Activated CD8-positive, alpha-beta memory T cell treated with anti-CD3 and anti-CD28 coated beads, Interleukin-2, amount 10 ng/mL, durations not matched to agents 7 days and 5 days (primary cell): Measurements from ENCODE around the gene KIRREL3. TPM values are rescaled to one million over a fixed set of nuclear protein-coding genes. Genes with fewer than 3 reads are reported as not detected.

Experiments used
- ATAC-seq: fragments of 150-1000 bp; cut with Tn5 transposase; one replicate; pipeline ENCODE4 v1.10.0; 2021; ENCODE audit warnings: moderate library complexity
- CTCF ChIA-PET: fragments of 350-600 bp; sonication (Branson Sonifier 250); formaldehyde crosslinking; loops from one replicate; lab custom pipeline; 2021; ENCODE audit warnings: antibody characterized with exemption; lab: Charles Lee
- DNase-seq: peaks from one replicate; pipeline ENCODE4 v3.0.0-alpha.2; 2020
- H3K27ac Mint-ChIP-seq: one replicate; pipeline ENCODE4 v1.8.0; 2021; ENCODE audit warnings: mild to moderate bottlenecking, mixed read lengths
- H3K27me3 Mint-ChIP-seq: one replicate; pipeline ENCODE4 v1.8.0; 2021; ENCODE audit warnings: mixed read lengths
- H3K36me3 Mint-ChIP-seq: one replicate; pipeline ENCODE4 v1.8.0; 2021; ENCODE audit warnings: mild to moderate bottlenecking, mixed read lengths
- H3K4me1 Mint-ChIP-seq: one replicate; pipeline ENCODE4 v1.8.0; 2021; ENCODE audit warnings: mixed read lengths
- H3K4me3 Mint-ChIP-seq: one replicate; pipeline ENCODE4 v1.8.0; 2021; ENCODE audit warnings: mild to moderate bottlenecking, moderate library complexity, mixed read lengths
- H3K9me3 Mint-ChIP-seq: one replicate; pipeline ENCODE4 v1.8.0; 2022; ENCODE audit warnings: low read depth, mixed read lengths
- total RNA-seq, 2 experiments: library from RNA; stranded (reverse); gene quantifications; one replicate each; pipeline ENCODE4 v1.2.3, GENCODE V29; 2021

Gene KIRREL3
- total RNA-seq, 2 experiments from 2014 or later = not detected

DNA sequence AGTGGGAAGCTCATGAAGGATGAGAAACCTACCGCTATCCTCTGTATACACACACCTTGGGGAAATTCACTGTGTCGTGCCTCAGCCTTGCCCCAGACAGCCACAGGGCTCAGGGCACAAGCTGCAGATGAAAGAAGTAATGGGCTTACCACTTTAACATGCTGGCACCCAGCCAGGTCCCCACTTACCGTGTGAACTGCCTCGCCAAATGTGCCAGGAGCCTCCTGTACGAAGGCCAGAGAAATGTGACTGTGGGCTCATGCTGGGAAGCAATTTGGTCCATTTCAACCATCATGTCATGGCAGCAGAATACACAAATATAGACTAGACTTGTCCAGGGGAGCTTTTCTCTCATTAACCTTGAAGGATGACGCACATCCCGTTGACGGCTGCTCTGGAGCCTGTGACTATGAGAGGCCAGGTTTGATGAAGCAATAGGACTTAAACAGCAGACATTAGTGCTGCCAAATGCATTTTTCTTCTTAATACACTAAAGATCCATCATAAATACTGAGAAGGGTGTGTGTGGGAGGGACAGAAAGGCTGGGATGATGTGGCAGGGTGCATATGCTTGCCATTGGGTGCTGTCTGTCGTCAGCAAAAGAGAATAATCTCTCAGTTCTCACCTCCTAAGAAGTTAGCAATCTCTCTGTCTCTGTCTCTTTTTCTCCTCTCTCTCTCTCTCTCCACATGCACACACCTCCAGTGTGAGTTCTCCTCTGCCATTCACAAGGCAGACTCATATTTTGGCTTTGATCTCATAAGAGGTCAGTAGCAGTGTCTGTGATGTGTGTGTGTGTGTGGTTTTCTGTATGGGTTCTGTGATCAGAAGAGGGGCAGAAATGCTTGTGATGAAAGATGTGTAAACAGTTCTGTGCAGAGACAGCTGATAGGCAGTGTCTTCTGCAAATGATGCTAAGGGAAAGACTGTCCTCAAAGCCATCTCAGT lies 142.4 kb downstream of the KIRREL3 start:
- no peak overlapping the region for H3K27ac Mint-ChIP-seq
- peaks cover 2% of the 10 kb centered on the region for H3K27me3 Mint-ChIP-seq
- H3K9me3 Mint-ChIP-seq = no peaks in the 10 kb centered on the region
- H3K36me3 Mint-ChIP-seq = no peaks in the 10 kb centered on the region
- H3K4me3 Mint-ChIP-seq = no peak overlapping the region
- no peak for DNase-seq
- H3K4me1 Mint-ChIP-seq = no peaks in the 10 kb centered on the region
- CTCF ChIA-PET = no interaction called here
- ATAC-seq = no peak

DNA sequence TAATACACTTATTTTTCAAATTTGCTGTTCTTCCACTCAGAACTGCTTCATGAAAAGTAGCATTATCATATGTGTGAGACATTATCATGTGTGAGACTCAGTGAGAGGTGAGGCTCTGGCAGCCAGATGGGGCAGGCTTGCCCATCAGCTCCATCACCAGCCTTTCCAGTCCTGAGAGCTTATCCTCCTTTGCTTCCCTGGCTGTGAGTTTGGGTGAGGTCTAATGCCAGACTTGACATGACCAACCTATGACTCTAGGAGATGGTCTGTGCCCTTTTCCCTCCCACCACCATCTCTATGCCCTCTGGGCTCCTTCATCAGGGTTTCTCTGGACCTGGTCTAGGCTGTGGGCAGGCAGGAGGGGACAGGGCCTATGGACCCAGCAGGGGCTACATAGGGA lies 145.0 kb downstream of the KIRREL3 start:
- no peaks in the 10 kb centered on the region for H3K36me3 Mint-ChIP-seq
- H3K4me3 Mint-ChIP-seq = no peak overlapping the region
- no peaks in the 10 kb centered on the region for H3K9me3 Mint-ChIP-seq
- ATAC-seq (no peak), DNase-seq (no peak)
- H3K27ac Mint-ChIP-seq = no peak overlapping the region
- CTCF ChIA-PET = no interaction called here
- no peaks in the 10 kb centered on the region for H3K4me1 Mint-ChIP-seq
- H3K27me3 Mint-ChIP-seq = peaks cover 2% of the 10 kb centered on the region

DNA sequence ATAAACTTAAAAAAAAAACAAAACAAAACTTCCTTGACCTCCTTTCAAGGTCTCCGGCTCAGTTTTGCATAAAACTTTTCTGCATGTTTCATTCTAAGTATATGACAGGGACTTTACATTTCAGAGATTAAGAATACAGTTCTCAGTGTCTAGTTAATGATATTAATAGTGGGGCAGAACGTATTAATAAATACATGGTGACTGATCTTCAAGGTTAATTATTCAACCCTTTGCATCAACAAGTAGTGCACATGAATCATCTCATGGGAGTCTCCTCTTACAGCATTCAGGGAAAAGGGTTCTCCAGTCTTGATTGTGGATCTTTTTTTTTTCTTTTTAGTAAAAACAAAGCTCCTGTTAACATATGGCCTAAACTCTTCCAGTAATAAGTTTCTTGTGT lies 146.8 kb downstream of the KIRREL3 start:
- CTCF ChIA-PET = no interaction called here

DNA sequence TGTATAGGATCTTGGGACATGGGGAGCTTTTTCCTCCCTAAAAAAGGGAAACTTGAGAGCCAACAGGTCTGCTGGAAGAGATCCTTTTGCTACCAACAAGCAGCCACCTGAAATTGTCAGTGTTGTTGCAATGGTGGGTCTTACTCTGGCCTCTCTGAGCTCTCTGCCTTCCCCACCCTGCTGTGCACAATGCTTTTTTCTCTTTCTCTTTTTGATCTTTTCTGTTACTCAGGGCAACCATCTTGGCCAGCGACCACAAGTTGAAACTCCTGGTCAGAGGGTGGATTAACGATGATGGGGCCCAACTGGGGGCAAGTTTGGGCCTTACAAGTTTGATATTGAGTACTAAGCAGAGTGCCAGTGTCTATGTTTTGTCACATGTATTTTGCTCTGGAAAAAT lies 155.8 kb downstream of the KIRREL3 start:
- no peak for ATAC-seq
- Mint-ChIP-seq H3K27ac (no peak overlapping the region), H3K4me3 (no peak overlapping the region), H3K36me3 (no peaks in the 10 kb centered on the region), H3K27me3 (no peaks in the 10 kb centered on the region), H3K9me3 (no peaks in the 10 kb centered on the region), H3K4me1 (no peaks in the 10 kb centered on the region)
- CTCF ChIA-PET = no interaction called here
- DNase-seq = no peak

More for the DNA sequence above, 146.8 kb downstream of the KIRREL3 start:
- Mint-ChIP-seq H3K4me1 (no peaks in the 10 kb centered on the region), H3K4me3 (no peak overlapping the region), H3K36me3 (no peaks in the 10 kb centered on the region), H3K27ac (no peak overlapping the region), H3K9me3 (no peaks in the 10 kb centered on the region), H3K27me3 (peaks cover 2% of the 10 kb centered on the region)
- no peak for ATAC-seq
- DNase-seq = no peak

DNA sequence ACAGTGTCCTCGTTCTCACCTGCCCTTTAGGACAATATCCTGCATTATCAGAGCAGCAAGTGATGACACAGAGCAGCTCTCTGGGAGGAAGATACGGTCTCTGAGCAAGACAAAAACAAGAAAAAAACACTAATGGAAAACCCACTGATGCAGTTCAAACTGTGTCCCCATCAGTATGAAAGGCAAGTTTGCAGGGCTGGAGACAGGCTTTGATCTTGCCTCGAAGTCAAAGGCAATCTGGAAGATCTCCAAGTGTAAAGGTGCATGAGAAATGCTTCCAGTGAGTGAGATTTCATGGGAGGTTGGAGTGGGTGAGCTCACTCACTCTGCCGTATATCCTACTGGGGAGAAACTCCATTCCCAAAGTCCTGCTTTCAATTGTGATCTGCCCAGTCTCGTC lies 157.5 kb downstream of the KIRREL3 start:
- DNase-seq (no peak), ATAC-seq (no peak)
- Mint-ChIP-seq H3K36me3 (no peaks in the 10 kb centered on the region), H3K27me3 (peaks cover 3% of the 10 kb centered on the region), H3K9me3 (no peaks in the 10 kb centered on the region), H3K4me1 (no peaks in the 10 kb centered on the region), H3K4me3 (no peak overlapping the region), H3K27ac (no peak overlapping the region)
- CTCF ChIA-PET = no interaction called here

DNA sequence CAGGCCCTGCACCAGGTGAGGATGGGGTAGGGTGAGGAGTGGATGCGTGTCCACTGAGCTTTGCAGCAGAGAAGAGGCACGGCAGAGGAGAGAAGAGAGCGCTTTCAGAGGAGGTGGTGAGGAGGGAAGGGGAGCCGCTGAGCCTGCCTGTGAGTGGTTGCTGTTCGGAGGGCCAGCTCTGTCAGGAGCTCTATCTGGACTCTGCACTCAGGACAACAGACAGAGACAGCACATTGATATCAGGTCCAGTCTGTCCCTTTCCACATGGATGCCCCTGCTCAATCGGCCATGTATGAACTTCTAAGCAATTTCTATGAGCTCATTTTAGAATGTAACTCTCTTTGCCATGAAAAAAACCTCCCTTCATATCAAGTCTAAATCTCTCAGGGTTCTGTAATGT lies 158.6 kb downstream of the KIRREL3 start:
- no peak for ATAC-seq
- no peaks in the 10 kb centered on the region for H3K9me3 Mint-ChIP-seq
- peaks cover 3% of the 10 kb centered on the region for H3K27me3 Mint-ChIP-seq
- no peaks in the 10 kb centered on the region for H3K36me3 Mint-ChIP-seq
- H3K4me1 Mint-ChIP-seq = no peaks in the 10 kb centered on the region
- H3K27ac Mint-ChIP-seq = no peak overlapping the region
- H3K4me3 Mint-ChIP-seq = no peak overlapping the region
- DNase-seq = no peak
- CTCF ChIA-PET = no interaction called here

DNA sequence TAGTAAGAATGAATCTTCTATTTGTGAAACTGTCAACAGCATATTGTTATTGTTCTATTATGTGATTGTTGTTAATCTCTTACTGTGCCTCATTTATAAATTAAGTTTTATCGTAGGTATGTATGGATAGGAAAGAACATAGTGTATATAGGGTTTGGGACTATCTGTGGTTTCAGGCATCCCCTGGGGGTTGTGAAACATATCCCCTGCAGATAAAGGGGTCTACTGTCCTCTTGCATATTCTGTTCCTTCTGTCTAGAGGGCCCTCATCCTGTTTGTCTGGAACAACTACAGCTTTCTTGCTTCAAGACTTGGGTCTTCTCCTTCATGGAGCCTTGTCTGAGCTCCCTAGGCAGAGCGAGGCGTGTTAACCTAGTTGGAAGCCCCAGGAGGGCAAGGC lies 159.6 kb downstream of the KIRREL3 start:
- CTCF ChIA-PET = no interaction called here
- Mint-ChIP-seq H3K4me1 (no peaks in the 10 kb centered on the region), H3K27me3 (peaks cover 3% of the 10 kb centered on the region), H3K9me3 (no peaks in the 10 kb centered on the region), H3K4me3 (no peak overlapping the region), H3K36me3 (no peaks in the 10 kb centered on the region), H3K27ac (no peak overlapping the region)
- ATAC-seq (no peak), DNase-seq (no peak)

DNA sequence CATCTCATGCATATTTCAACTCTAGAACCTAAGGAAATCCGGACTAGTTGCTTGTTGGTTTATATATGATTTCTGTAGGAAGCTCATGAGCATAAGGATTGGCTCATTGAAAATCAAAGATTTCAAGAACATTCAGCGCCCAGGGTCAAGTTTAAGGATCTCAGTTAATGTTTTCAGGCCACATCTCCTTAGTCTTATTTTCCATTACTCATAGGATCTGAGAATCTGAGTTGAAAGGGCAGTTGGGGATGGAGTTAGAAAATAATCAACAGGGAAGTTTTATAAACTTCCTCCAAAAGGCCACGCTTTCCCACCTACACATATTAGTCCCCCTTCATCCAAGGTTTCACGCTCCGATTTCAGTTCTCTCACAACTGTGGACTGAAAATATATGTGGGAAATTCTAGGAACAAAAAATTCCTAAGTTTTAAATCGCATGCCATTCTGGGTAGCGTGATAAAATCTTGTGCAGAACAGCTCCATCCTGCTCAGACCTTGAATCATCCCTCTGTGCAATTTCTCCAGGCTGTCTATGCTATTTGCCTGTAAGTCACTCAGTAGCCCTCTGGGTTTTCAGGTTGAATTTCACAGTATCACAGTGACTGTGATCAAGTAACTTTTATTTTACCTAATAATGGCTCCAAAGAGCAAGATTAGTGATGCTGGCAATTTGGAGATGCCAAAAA lies 160.2 kb downstream of the KIRREL3 start:
- Mint-ChIP-seq H3K9me3 (no peaks in the 10 kb centered on the region), H3K27me3 (peaks cover 3% of the 10 kb centered on the region), H3K36me3 (no peaks in the 10 kb centered on the region), H3K4me1 (no peaks in the 10 kb centered on the region), H3K4me3 (no peak overlapping the region), H3K27ac (no peak overlapping the region)
- ATAC-seq = no peak
- DNase-seq = no peak
- CTCF ChIA-PET = no interaction called here

DNA sequence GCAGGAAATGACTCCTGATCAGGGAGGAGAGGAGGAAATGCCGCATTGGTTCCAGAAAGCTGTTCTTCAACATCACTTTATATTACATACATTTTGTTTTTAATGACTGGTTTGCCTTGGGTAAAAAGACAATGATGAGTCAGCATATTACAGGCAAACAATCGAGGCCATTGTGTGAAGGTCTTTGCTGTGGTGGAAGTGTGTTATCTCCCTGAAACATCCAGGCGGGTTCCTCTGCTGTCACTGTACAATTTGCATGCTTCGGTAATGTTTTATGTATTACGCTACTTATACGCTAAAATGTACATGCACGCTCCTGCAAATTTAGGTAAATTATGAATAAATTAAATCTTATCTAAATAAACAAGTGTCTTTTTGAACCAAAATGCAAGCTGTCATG lies 161.1 kb downstream of the KIRREL3 start:
- no peak for ATAC-seq
- Mint-ChIP-seq H3K36me3 (no peaks in the 10 kb centered on the region), H3K4me3 (no peak overlapping the region), H3K4me1 (no peaks in the 10 kb centered on the region), H3K27ac (no peak overlapping the region), H3K27me3 (peaks cover 3% of the 10 kb centered on the region), H3K9me3 (no peaks in the 10 kb centered on the region)
- DNase-seq = no peak
- CTCF ChIA-PET = no interaction called here

DNA sequence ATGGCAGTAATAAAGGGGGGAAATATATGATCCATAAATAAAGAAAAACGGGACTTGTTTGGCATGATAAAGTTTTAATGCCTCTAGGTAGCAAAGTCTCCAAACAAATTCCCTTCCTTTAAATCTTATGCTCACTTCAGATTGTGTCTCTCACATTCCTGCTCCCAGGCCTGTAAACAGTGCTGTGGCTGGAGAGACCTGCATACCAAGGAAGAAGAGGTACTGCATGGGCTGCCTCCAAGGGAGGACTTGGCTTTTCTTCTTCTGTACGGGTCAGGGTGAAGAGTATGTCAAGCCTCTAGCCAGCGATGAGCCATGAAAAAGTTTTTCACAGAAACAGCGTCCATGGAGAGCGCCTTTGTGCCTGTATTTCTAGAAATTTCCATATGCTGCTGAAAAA lies 161.8 kb downstream of the KIRREL3 start:
- DNase-seq (no peak), ATAC-seq (no peak)
- Mint-ChIP-seq H3K36me3 (no peaks in the 10 kb centered on the region), H3K9me3 (no peaks in the 10 kb centered on the region), H3K4me1 (no peaks in the 10 kb centered on the region), H3K27me3 (peaks cover 3% of the 10 kb centered on the region), H3K4me3 (no peak overlapping the region), H3K27ac (no peak overlapping the region)
- CTCF ChIA-PET = no interaction called here

DNA sequence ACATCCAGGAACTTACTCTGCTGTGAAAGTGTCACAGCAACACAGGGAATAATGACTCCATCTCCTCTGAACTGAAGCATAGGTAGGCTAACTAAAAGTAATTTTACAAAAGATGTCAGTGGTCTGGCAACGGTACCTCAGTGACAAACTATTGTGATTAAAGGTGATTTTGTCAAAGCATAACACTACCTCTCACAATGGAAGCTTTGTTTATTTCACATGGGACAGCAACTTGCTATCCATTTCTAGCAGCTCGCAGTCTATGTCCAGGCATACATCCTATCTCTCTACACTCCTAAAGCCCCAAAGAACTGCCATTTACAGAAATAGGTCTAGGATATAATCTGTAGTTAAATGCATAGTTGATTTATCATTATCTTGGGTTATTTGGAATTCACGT lies 163.0 kb downstream of the KIRREL3 start:
- no peaks in the 10 kb centered on the region for H3K9me3 Mint-ChIP-seq

DNA sequence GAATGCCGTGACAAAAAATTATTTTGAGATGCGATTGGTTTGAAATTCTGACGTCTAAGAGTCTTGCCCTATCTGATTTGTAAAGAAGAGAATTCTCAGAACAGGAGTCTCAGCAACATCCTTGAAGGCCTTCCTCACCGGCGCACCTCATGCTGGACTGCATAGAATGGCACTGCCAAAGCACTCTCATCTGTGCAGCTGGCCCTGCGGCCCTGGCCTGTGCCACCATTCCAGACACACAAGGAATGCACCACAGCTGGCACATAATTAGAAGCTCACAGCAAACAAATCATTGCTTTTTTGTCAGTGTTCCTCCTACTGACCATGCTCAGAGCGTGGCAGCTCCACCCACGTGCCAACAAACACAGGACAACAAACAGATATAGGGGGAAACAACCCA lies 166.0 kb downstream of the KIRREL3 start:
- H3K9me3 Mint-ChIP-seq = no peaks in the 10 kb centered on the region
- DNase-seq (no peak), ATAC-seq (no peak)
- H3K4me3 Mint-ChIP-seq = no peak overlapping the region
- H3K4me1 Mint-ChIP-seq = no peaks in the 10 kb centered on the region
- H3K36me3 Mint-ChIP-seq = no peaks in the 10 kb centered on the region
- H3K27me3 Mint-ChIP-seq = peaks cover 3% of the 10 kb centered on the region
- no peak overlapping the region for H3K27ac Mint-ChIP-seq
- CTCF ChIA-PET = no interaction called here

More for the DNA sequence above, 163.0 kb downstream of the KIRREL3 start:
- Mint-ChIP-seq H3K4me1 (no peaks in the 10 kb centered on the region), H3K27me3 (peaks cover 3% of the 10 kb centered on the region), H3K27ac (no peak overlapping the region), H3K36me3 (no peaks in the 10 kb centered on the region), H3K4me3 (no peak overlapping the region)
- no peak for ATAC-seq
- CTCF ChIA-PET = no interaction called here
- DNase-seq = no peak

DNA sequence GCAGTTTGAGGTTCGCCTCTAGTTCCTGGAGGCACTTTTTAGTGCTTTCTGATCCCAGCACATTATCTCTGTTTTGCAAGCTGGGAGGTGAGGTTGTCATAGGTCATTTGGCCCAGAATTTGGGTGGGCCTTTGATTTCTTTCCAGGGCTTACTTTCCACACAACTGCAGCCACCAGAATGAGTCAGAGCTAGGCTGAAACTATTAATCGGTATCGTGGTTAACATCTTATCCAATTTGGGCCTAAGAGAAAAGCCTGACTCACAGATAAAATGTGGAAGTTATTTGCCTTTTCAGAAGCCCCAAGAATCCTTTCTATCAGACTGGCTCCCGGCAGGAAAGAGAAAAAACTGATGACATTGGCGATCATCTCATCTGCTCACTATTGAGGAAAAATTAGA lies 166.4 kb downstream of the KIRREL3 start:
- Mint-ChIP-seq H3K27me3 (peaks cover 2% of the 10 kb centered on the region), H3K27ac (no peak overlapping the region), H3K4me3 (no peak overlapping the region), H3K9me3 (no peaks in the 10 kb centered on the region), H3K4me1 (no peaks in the 10 kb centered on the region), H3K36me3 (no peaks in the 10 kb centered on the region)
- ATAC-seq (no peak), DNase-seq (no peak)
- CTCF ChIA-PET = no interaction called here

DNA sequence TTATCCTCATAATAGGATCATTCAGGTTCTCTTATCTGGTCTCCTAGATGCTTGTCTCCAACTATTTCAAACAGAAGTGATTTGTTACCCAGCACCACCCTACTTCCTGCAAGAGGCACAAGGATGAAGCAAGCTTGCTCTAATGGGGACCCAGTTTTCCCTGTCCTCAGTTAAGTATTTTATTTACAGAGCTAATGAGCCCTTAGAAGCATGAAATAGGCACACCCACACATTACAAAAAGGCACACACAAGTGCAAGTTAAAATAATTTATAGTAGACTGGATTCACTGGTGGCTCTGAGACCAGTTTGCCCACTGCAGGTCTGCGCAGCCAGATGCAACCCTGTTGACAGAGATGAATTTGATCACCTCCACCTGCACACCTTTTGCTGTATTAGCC lies 167.5 kb downstream of the KIRREL3 start:
- DNase-seq (no peak), ATAC-seq (no peak)
- Mint-ChIP-seq H3K4me1 (no peaks in the 10 kb centered on the region), H3K27ac (no peak overlapping the region), H3K27me3 (no peaks in the 10 kb centered on the region), H3K9me3 (no peaks in the 10 kb centered on the region), H3K4me3 (no peak overlapping the region), H3K36me3 (no peaks in the 10 kb centered on the region)
- CTCF ChIA-PET = no interaction called here
